ENCODE results near the gene CBS.
"Not testable (repeated sequence)": the region's sequence is repeated elsewhere in the genome, so short reads cannot be mapped to it uniquely, and the experiment has no call there.

DNA sequence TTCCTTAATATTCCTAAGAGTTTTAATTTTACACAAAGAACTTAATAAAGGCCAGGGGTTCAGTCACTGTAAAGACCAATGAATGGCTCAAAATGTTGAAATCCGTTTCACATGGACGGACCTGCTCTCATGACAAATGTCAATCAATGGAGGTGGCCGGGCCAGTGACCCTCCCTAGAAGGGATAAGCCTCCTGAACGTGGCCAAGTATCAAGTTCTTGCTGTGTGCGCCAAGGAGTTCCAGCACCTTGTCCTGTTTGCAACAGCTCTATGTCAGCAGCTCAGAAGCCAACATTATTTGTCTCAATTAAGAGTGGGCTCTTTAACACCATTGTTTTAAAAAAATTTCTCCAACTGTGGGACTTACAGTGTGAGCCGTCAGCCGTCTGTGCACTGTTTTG lies 25.4 kb upstream of the CBS start:
- not testable (repeated sequence) for TF ChIP-seq CTCF (IDR thresholded peaks at IDR 0.05; ENCODE audit: insufficient read depth, low read length); POLR2AphosphoS5 (IDR thresholded peaks at IDR 0.05; ENCODE audit: low read depth); GABPA (IDR thresholded peaks at IDR 0.05; ENCODE audit: low read depth); SPI1 (IDR thresholded peaks at IDR 0.05; ENCODE audit: borderline replicate concordance, low read depth)
- TF ChIP-seq, protein P1, sequence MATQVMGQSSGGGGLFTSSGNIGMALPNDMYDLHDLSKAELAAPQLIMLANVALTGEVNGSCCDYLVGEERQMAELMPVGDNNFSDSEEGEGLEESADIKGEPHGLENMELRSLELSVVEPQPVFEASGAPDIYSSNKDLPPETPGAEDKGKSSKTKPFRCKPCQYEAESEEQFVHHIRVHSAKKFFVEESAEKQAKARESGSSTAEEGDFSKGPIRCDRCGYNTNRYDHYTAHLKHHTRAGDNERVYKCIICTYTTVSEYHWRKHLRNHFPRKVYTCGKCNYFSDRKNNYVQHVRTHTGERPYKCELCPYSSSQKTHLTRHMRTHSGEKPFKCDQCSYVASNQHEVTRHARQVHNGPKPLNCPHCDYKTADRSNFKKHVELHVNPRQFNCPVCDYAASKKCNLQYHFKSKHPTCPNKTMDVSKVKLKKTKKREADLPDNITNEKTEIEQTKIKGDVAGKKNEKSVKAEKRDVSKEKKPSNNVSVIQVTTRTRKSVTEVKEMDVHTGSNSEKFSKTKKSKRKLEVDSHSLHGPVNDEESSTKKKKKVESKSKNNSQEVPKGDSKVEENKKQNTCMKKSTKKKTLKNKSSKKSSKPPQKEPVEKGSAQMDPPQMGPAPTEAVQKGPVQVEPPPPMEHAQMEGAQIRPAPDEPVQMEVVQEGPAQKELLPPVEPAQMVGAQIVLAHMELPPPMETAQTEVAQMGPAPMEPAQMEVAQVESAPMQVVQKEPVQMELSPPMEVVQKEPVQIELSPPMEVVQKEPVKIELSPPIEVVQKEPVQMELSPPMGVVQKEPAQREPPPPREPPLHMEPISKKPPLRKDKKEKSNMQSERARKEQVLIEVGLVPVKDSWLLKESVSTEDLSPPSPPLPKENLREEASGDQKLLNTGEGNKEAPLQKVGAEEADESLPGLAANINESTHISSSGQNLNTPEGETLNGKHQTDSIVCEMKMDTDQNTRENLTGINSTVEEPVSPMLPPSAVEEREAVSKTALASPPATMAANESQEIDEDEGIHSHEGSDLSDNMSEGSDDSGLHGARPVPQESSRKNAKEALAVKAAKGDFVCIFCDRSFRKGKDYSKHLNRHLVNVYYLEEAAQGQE (IDR thresholded peaks at IDR 0.05; ENCODE audit: insufficient replicate concordance, low read depth): not testable (repeated sequence)
